Hepatic stellate cell (primary cell): ENCODE data around the gene GDAP1L1.
"Not testable (repeated sequence)": the region's sequence is repeated elsewhere in the genome, so short reads cannot be mapped to it uniquely, and the experiment has no call there.

Experiments
- DNase-seq: peaks from one replicate; pipeline ENCODE4 v3.0.0; 2011; ENCODE audit warnings: low spot score

GDAP1L1 gene

GRCh38 chr20:44302736-44303135 lies 55.6 kb downstream of the GDAP1L1 start:
- no peak for DNase-seq

- DNase-seq = no peak
These were observed 57.3 kb downstream of the GDAP1L1 start for GRCh38 chr20:44304383-44304782.

DNA sequence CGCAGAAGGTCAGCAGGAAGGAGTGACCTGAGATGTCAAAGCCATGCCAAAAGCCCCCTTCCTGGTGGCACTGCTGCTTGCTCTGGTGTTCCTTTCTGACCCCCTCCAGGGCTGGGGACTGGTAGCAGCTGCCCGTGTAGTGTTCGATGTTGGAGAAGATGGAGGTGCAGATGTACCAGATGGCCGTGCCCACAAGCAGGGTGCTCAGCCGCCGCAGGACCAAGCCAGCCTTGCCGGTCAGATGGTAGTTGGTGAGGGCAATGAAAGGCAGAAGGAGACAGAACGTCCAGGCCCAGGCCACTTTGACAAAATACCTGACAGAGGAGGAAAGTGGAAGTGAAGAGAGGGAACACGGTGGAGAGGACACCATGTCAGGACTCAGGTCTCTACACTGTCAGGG lies 59.8 kb downstream of the GDAP1L1 start:
- DNase-seq = no peak

DNA sequence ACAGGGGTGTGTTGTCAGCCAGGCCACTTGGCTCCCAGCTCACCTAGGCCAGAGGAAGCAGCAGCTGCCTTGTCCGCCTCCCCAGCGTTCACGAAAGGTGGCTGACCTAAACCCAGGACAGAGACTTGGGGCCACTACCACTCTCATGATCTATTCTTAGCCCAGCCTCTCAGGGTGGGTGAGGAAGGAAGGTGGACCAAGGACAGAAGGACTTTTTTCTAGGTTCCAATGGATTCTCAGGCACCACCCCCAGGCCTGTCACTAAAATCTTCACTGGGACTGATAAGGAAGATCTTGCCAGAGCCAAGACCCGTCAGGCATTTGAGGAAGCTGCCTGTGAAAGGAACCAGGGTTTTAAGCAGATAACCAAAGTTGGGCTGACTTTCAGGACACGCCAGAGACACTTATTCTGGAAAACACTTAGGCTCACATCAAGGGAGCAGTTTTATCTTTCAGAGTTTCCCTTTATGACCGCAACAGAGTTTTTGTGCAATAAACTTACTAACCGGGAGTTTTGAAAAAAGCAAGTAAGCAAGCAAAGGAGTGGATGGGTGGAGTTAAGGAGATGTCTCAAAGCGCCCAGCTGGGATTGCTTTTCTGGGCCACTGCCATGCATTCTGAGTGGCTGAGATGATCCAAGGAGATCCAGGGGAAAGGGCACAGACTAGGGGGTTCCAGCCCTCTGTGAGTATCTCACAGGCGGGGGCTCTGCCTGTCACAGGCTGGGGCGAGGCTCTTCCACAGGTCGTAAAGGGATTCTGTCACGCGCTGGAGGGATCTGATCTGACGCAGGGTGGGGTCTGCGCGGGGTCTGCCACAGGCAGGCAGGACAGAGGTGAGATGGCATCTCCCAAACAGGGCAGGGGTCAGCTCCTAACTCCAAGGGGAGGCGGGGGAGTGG lies 62.9 kb downstream of the GDAP1L1 start:
- DNase-seq = peak; percentile 71

- DNase-seq = peak; percentile 99
These were observed 63.8 kb downstream of the GDAP1L1 start, which contains the start of gene FITM2 for GRCh38 chr20:44310664-44311639. Gene FITM2 (minus strand): TSS chr20:44311202. CDS start chr20:44311148, 54 bp downstream.

- no peak for DNase-seq
These were observed 67.8 kb downstream of the GDAP1L1 start for GRCh38 chr20:44314870-44315269.

DNA sequence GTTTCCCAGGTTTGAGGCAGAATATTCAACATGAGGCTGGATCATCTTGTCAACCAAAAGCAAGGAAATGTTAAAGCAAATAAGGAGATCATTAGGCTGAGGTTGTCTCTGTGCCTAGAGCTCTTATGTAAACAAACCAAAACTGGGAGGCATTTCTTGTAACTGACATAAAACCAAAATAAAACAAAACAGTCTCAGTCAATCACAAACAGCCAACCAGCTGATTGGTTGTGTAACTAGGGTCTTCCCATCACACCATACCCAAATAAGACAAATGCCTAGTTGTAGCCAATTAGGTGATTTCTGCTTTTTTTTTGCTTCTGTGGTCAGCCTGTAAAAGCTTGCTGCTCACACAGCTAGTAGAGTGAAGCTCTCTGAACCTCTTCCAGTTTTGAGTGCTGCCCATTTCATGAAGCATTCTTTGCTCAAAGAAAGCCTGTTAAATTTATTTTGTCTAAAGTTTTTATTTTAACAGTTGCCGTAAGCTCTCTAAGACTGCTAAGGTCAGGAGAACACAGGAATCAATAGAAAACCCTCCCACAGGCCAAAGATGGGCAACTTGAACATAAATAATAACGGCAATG lies 72.8 kb downstream of the GDAP1L1 start:
- no peak for DNase-seq

- no peak for DNase-seq
These were observed 77.2 kb downstream of the GDAP1L1 start for GRCh38 chr20:44324343-44324742.

- no peak for DNase-seq
These were observed 79.5 kb downstream of the GDAP1L1 start for GRCh38 chr20:44326391-44327159.

- not testable (repeated sequence) for DNase-seq
These were observed 80.6 kb downstream of the GDAP1L1 start for GRCh38 chr20:44327748-44328147.

GRCh38 chr20:44328428-44328827 lies 81.3 kb downstream of the GDAP1L1 start:
- DNase-seq = no peak
